Measurements from ENCODE around the gene HTR1B. TPM values are rescaled to one million over a fixed set of nuclear protein-coding genes. Genes with fewer than 3 reads are reported as not detected.
A peak's percentile ranks its signal among the peaks of the same experiment; 100 is the strongest.

Gene HTR1B
- total RNA-seq, 2 experiments from 2014 or later: not detected

- Mint-ChIP-seq H3K4me1 (peaks cover 20% of the 10 kb centered on the region), H3K27me3 (peaks cover 79% of the 10 kb centered on the region), H3K27ac (no peak overlapping the region), H3K4me3 (peak overlapping the region; percentile 37), H3K9me3 (no peaks in the 10 kb centered on the region), H3K36me3 (no peaks in the 10 kb centered on the region)
- no peak for DNase-seq
These were observed 658 bp downstream of the HTR1B start for GRCh38 chr6:77462359-77463307.

GRCh38 chr6:77461796-77462195, 1.5 kb downstream of the HTR1B start:
- Mint-ChIP-seq H3K27ac (no peak overlapping the region), H3K27me3 (peaks cover 77% of the 10 kb centered on the region), H3K36me3 (no peaks in the 10 kb centered on the region), H3K4me1 (peaks cover 19% of the 10 kb centered on the region), H3K4me3 (no peak overlapping the region), H3K9me3 (no peaks in the 10 kb centered on the region)
- no peak for DNase-seq

GRCh38 chr6:77458421-77458820, 4.9 kb downstream of the HTR1B start:
- Mint-ChIP-seq H3K4me1 (peaks cover 10% of the 10 kb centered on the region), H3K4me3 (no peak overlapping the region), H3K27ac (no peak overlapping the region), H3K36me3 (no peaks in the 10 kb centered on the region), H3K9me3 (no peaks in the 10 kb centered on the region), H3K27me3 (peaks cover 54% of the 10 kb centered on the region)
- no peak for DNase-seq

GRCh38 chr6:77457720-77458349, 5.5 kb downstream of the HTR1B start:
- Mint-ChIP-seq H3K4me1 (peaks cover 5% of the 10 kb centered on the region), H3K4me3 (no peak overlapping the region)

GRCh38 chr6:77456531-77457248, 6.6 kb downstream of the HTR1B start:
- H3K36me3 Mint-ChIP-seq: no peaks in the 10 kb centered on the region
- peaks cover 41% of the 10 kb centered on the region for H3K27me3 Mint-ChIP-seq
- DNase-seq: no peak
- H3K4me3 Mint-ChIP-seq: no peak overlapping the region
- H3K27ac Mint-ChIP-seq: no peak overlapping the region
- H3K4me1 Mint-ChIP-seq: no peaks in the 10 kb centered on the region
- H3K9me3 Mint-ChIP-seq: no peaks in the 10 kb centered on the region

More at GRCh38 chr6:77457720-77458349, 5.5 kb downstream of the HTR1B start:
- no peaks in the 10 kb centered on the region for H3K9me3 Mint-ChIP-seq
- H3K27me3 Mint-ChIP-seq: peaks cover 48% of the 10 kb centered on the region
- no peak for DNase-seq
- no peak overlapping the region for H3K27ac Mint-ChIP-seq
- no peaks in the 10 kb centered on the region for H3K36me3 Mint-ChIP-seq

- Mint-ChIP-seq H3K4me1 (no peaks in the 10 kb centered on the region), H3K36me3 (no peaks in the 10 kb centered on the region), H3K9me3 (no peaks in the 10 kb centered on the region), H3K4me3 (no peak overlapping the region), H3K27ac (no peak overlapping the region), H3K27me3 (peaks cover 31% of the 10 kb centered on the region)
- DNase-seq: no peak
These were observed 8.0 kb downstream of the HTR1B start for GRCh38 chr6:77455271-77455670.

- Mint-ChIP-seq H3K27ac (no peak overlapping the region), H3K9me3 (no peaks in the 10 kb centered on the region), H3K27me3 (peaks cover 25% of the 10 kb centered on the region), H3K36me3 (no peaks in the 10 kb centered on the region), H3K4me3 (no peak overlapping the region), H3K4me1 (no peaks in the 10 kb centered on the region)
- DNase-seq: no peak
These were observed 8.9 kb downstream of the HTR1B start for GRCh38 chr6:77454386-77454785.

- H3K9me3 Mint-ChIP-seq: no peaks in the 10 kb centered on the region
- DNase-seq: no peak
- no peak overlapping the region for H3K27ac Mint-ChIP-seq
- peaks cover 13% of the 10 kb centered on the region for H3K27me3 Mint-ChIP-seq
- no peak overlapping the region for H3K4me3 Mint-ChIP-seq
- H3K36me3 Mint-ChIP-seq: no peaks in the 10 kb centered on the region
- no peaks in the 10 kb centered on the region for H3K4me1 Mint-ChIP-seq
These were observed 11.8 kb downstream of the HTR1B start for GRCh38 chr6:77451466-77451865.

GRCh38 chr6:77450924-77451323, 12.4 kb downstream of the HTR1B start:
- Mint-ChIP-seq H3K36me3 (no peaks in the 10 kb centered on the region), H3K4me3 (no peak overlapping the region), H3K4me1 (no peaks in the 10 kb centered on the region), H3K27ac (no peak overlapping the region), H3K27me3 (peaks cover 10% of the 10 kb centered on the region), H3K9me3 (no peaks in the 10 kb centered on the region)
- no peak for DNase-seq

- Mint-ChIP-seq H3K9me3 (no peaks in the 10 kb centered on the region), H3K4me1 (no peaks in the 10 kb centered on the region), H3K27me3 (peaks cover 6% of the 10 kb centered on the region), H3K27ac (no peak overlapping the region), H3K36me3 (no peaks in the 10 kb centered on the region), H3K4me3 (no peak overlapping the region)
- DNase-seq: no peak
These were observed 14.7 kb downstream of the HTR1B start for GRCh38 chr6:77448546-77448945.

- no peak overlapping the region for H3K4me3 Mint-ChIP-seq
- no peak for DNase-seq
- H3K4me1 Mint-ChIP-seq: no peaks in the 10 kb centered on the region
- no peaks in the 10 kb centered on the region for H3K27me3 Mint-ChIP-seq
- H3K36me3 Mint-ChIP-seq: no peaks in the 10 kb centered on the region
- H3K27ac Mint-ChIP-seq: no peak overlapping the region
- H3K9me3 Mint-ChIP-seq: no peaks in the 10 kb centered on the region
These were observed 16.0 kb downstream of the HTR1B start for GRCh38 chr6:77447254-77447653.

GRCh38 chr6:77446249-77446648, 17.0 kb downstream of the HTR1B start:
- DNase-seq: no peak
- H3K4me3 Mint-ChIP-seq: no peak overlapping the region
- no peaks in the 10 kb centered on the region for H3K9me3 Mint-ChIP-seq
- no peaks in the 10 kb centered on the region for H3K36me3 Mint-ChIP-seq
- no peak overlapping the region for H3K27ac Mint-ChIP-seq
- no peaks in the 10 kb centered on the region for H3K27me3 Mint-ChIP-seq
- H3K4me1 Mint-ChIP-seq: no peaks in the 10 kb centered on the region

- Mint-ChIP-seq H3K27ac (no peak overlapping the region), H3K4me1 (no peaks in the 10 kb centered on the region), H3K27me3 (no peaks in the 10 kb centered on the region), H3K36me3 (no peaks in the 10 kb centered on the region), H3K9me3 (no peaks in the 10 kb centered on the region), H3K4me3 (no peak overlapping the region)
- DNase-seq: no peak
These were observed 18.1 kb downstream of the HTR1B start for GRCh38 chr6:77445214-77445613.

- Mint-ChIP-seq H3K27ac (no peak overlapping the region), H3K4me3 (no peak overlapping the region), H3K27me3 (no peaks in the 10 kb centered on the region), H3K36me3 (no peaks in the 10 kb centered on the region), H3K4me1 (no peaks in the 10 kb centered on the region), H3K9me3 (no peaks in the 10 kb centered on the region)
- no peak for DNase-seq
These were observed 22.9 kb downstream of the HTR1B start for GRCh38 chr6:77440206-77440976.
